Pancreas (tissue), 10 donors: ENCODE measurements around the gene AK3. TPM values are rescaled to one million over a fixed set of nuclear protein-coding genes. Genes with fewer than 3 reads are reported as not detected.

Experiments used
- ATAC-seq, 4 donors: fragments of 200-7000 bp; cut with Tn5 transposase; one replicate each; pipeline versions ENCODE4 v1.8.0 to v1.9.1; 2020; ENCODE audit warnings: mild to moderate bottlenecking in 4 of 4, moderate library complexity in 4 of 4
- DNase-seq, 6 donors: peaks; one replicate each; pipeline ENCODE4 v3.0.0-alpha.2; 2020
- FAIRE-seq: peaks from 2 replicates; lab custom pipeline; 2012; peaks lifted over from hg19 to GRCh38; lab: Jason Lieb, UNC
- H3K27ac ChIP-seq, 4 donors: fragments of 200-600 bp; sonication (generic); 1 replicate in 3 of 4; 2 replicates in 1 of 4; pipeline versions ENCODE4 v1.5.0 to v1.8.0; 2020
- H3K27me3 ChIP-seq, 4 donors: fragments of 200-600 bp; one replicate each; pipeline ENCODE4 v1.8.0; 2021
- H3K36me3 ChIP-seq, 3 donors: fragments of 200-600 bp; sonication (generic) in 1 of 3; one replicate each; pipeline versions ENCODE4 v1.5.0 to v1.8.0; 2020 to 2021
- H3K4me1 ChIP-seq, 3 donors: fragments of 200-600 bp; one replicate each; pipeline ENCODE4 v1.8.0; 2021
- H3K4me3 ChIP-seq, 4 donors: fragments of 200-600 bp; sonication (generic) in 2 of 4; one replicate each; pipeline versions ENCODE4 v1.5.0 to v1.8.0; 2020 to 2021
- H3K9me3 ChIP-seq, 4 donors: fragments of 200-600 bp; one replicate each; pipeline ENCODE4 v1.8.0; 2021
- CTCF ChIP-seq, 4 donors: fragments of 200-600 bp; sonication (generic) in 3 of 4; IDR thresholded peaks; one replicate each; pipeline versions ENCODE4 v1.5.0 to v1.8.0; 2021; ENCODE audit warnings: antibody characterized with exemption in 4 of 4
- WGBS, 2 donors: extraction: QIAGEN DNeasy Blood & Tissue Kit; methylation state at CpG; one replicate each; pipeline ENCODE4 v1.1.7; 2013; 5-methylcytosine and 5-hydroxymethylcytosine counted together
- intact Hi-C, 3 donors: fragments of 100-400 bp; cut with DNase I; formaldehyde crosslinking; loops; one replicate each; pipeline versions ENCODE4 v1.11.1 to v1.14.2; 2022
- polyA plus RNA-seq, 2 donors: library from polyadenylated mRNA; stranded (reverse); fragments of 200-250 nt; gene quantifications; one replicate each; pipeline ENCODE4 v1.2.3, GENCODE V29; 2013
- total RNA-seq, 6 donors: library from RNA; stranded (reverse); fragmentation: NEBNext Ultra II Directional in 4 of 6; extraction: Animal tissue kit (Norgen Biotek cat#: 25700) in 4 of 6; gene quantifications; one replicate each; pipeline versions ENCODE4 v1.2.1 to v1.2.4, GENCODE V29; 2021 to 2023
- donor health status: healthy with polysubstance abuse.
- donor health status: DM: no; HTN: no; CAD: no; lungs with moderate emphysema.
- donor health status: DM: no; HTN: no; CAD: no.
- donor health status: control.
- donor health status: control.
- donor health status: Bipolar disorder and iron deficiency.
- donor health status: DM: yes; HTN: yes; CAD: no.
- donor health status: DM: no; HTN: no; CAD: no.
- donor health status: DM: no; HTN: no; CAD: no.
- donor health status: DM: yes; HTN: yes; CAD: no.

AK3 gene
- total and polyA plus RNA-seq, 8 donors = 16.2 to 34.5 (median 23.0) TPM

GRCh38 chr9:4671737-4672136, 69.3 kb downstream of the AK3 start:
- Histone ChIP-seq H3K27ac (no peak overlapping the region), H3K27me3 (no peaks in the 10 kb centered on the region), H3K4me3 (no peak overlapping the region), H3K36me3 (no peaks in the 10 kb centered on the region), H3K9me3 (no peaks in the 10 kb centered on the region), H3K4me1 (peaks cover 0 to 5% (median 4%) of the 10 kb centered on the region in 3 donors)
- no peak for TF ChIP-seq CTCF (IDR thresholded peaks at IDR 0.05)
- DNase-seq = no peak
- intact Hi-C loops = no loop called here
- 98 to 100% methylated on average over 1 of the region's 1 CpG for WGBS, 2 donors
- no peak for ATAC-seq
- FAIRE-seq = no peak

DNA sequence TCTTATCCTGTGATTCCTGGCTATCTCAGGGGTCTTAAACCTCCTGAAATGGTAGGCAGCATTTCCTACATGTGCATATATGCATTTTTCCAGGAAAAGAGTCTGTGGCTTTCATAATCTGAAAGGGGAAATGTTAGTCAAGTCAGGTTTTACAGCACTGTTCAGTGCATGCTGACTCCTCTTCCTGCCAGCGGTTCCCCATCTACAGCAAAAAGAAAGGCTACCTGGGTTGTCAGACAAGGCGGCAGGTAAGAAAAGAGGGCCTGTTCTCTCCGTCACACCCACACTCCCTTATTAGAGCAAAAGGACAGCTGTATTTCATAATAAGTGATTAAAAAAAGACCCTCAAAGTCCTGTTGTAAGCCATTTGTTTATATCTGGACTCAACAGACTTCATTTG, 70.4 kb downstream of the AK3 start:
- Histone ChIP-seq H3K9me3 (no peaks in the 10 kb centered on the region), H3K4me1 (peaks cover 0 to 7% (median 7%) of the 10 kb centered on the region in 3 donors), H3K4me3 (no peak overlapping the region), H3K27ac (no peak overlapping the region), H3K27me3 (no peaks in the 10 kb centered on the region), H3K36me3 (no peaks in the 10 kb centered on the region)
- ATAC-seq (no peak), FAIRE-seq (no peak), DNase-seq (no peak)
- intact Hi-C loops = no loop called here
- no peak for TF ChIP-seq CTCF (IDR thresholded peaks at IDR 0.05)
- WGBS, 2 donors = 91 to 100% methylated on average over 3 of the region's 3 CpGs

DNA sequence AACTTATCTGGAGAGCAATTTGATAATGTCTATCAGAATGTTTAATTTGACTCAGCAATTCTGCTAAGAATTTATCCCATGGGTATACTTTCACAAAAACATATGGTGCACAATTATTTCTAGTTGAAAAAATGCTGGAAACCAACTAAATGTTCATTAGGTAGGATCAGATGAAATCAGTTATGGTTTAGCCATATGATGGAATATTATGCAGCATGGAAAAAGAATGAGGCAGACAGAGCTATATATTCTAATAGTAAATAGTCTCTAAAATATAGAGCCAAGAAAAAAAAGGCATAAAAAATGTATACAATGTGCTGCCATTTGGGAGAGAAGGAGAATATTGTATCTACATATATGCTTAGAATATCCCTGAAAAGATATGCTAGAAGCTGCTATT, 71.1 kb downstream of the AK3 start:
- ATAC-seq (no peak), FAIRE-seq (no peak), DNase-seq (no peak)
- no peak overlapping the region for H3K27ac ChIP-seq
- H3K4me3 ChIP-seq = no peak overlapping the region
- no peaks in the 10 kb centered on the region for H3K9me3 ChIP-seq
- peaks cover 0 to 10% (median 8%) of the 10 kb centered on the region in 3 donors for H3K4me1 ChIP-seq
- no peaks in the 10 kb centered on the region for H3K27me3 ChIP-seq
- no peak for TF ChIP-seq CTCF (IDR thresholded peaks at IDR 0.05)
- H3K36me3 ChIP-seq = no peaks in the 10 kb centered on the region
- intact Hi-C loops = no loop called here

DNA sequence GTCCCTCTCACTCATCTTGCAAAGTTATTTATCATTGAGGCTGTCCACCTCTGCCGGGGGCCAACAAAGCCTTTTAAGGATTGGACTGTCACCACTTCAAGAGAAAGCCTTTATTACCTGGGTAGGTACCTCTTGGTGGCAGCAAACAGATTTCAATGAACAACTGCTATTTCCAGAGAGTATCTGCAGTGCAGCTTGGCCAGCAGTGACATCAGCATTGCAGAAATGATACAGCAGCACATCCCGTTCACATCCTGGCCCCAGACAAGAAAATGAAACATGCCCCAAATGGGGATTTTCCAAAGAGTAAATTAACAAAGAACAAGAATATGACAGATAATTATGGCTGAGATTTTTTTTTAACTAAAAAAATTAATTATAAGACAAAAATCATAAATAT, 72.4 kb downstream of the AK3 start:
- Histone ChIP-seq H3K4me3 (no peak overlapping the region), H3K4me1 (peaks cover 0 to 23% (median 18%) of the 10 kb centered on the region in 3 donors), H3K27me3 (no peaks in the 10 kb centered on the region), H3K36me3 (no peaks in the 10 kb centered on the region), H3K27ac (no peak overlapping the region), H3K9me3 (no peaks in the 10 kb centered on the region)
- intact Hi-C loops = no loop called here
- 77 to 90% methylated on average over 2 of the region's 2 CpGs for WGBS, 2 donors
- no peak for ATAC-seq
- no peak for FAIRE-seq
- DNase-seq = no peak
- no peak for TF ChIP-seq CTCF (IDR thresholded peaks at IDR 0.05)

GRCh38 chr9:4667681-4668080, 73.3 kb downstream of the AK3 start:
- ATAC-seq (no peak), FAIRE-seq (no peak), DNase-seq (no peak)
- intact Hi-C loops = no loop called here
- H3K4me1 ChIP-seq = peaks cover 0 to 24% (median 18%) of the 10 kb centered on the region in 3 donors
- H3K4me3 ChIP-seq = no peak overlapping the region
- 88 to 93% methylated on average over 1 of the region's 1 CpG for WGBS, 2 donors
- no peaks in the 10 kb centered on the region for H3K36me3 ChIP-seq
- TF ChIP-seq CTCF (IDR thresholded peaks at IDR 0.05) = no peak
- no peaks in the 10 kb centered on the region for H3K9me3 ChIP-seq
- no peaks in the 10 kb centered on the region for H3K27me3 ChIP-seq
- no peak overlapping the region for H3K27ac ChIP-seq
